Astrocyte of the hippocampus (primary cell): ENCODE measurements around the gene ERBB3.
"Not testable (repeated sequence)": the region's sequence is repeated elsewhere in the genome, so short reads cannot be mapped to it uniquely, and the experiment has no call there.

Experiments
- DNase-seq: peaks from one replicate; pipeline ENCODE4 v3.0.0; 2011; ENCODE audit warnings: low read depth, low spot score

Gene ERBB3

GRCh38 chr12:56079723-56080555, at the start of gene ERBB3:
ERBB3 (plus strand) TSS chr12:56080165; CDS start chr12:56080301, 136 bp downstream.
- DNase-seq: peak; percentile 88

DNA sequence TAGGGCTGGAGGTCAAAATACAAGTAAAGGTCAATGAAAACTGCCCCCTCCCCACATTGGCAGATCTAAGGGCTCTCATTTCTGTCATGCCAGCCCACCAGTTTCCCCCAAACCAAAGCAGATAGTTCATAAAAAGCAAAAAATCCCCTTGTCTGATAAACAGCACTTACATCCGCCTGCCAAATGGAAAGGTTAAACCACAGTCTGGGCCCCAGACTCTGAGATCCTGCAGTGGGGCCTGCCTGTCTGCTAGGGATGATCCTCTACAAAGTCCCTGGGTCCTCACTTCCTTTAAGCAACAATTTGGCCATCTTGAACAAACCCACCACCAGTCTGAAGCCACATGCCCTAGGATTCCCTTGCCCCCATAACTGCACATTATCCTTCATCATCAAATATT, 48.0 kb upstream of the ERBB3 start:
- DNase-seq: no peak

- no peak for DNase-seq
Measured at GRCh38 chr12:56034586-56035332, 45.2 kb upstream of the ERBB3 start.

DNA sequence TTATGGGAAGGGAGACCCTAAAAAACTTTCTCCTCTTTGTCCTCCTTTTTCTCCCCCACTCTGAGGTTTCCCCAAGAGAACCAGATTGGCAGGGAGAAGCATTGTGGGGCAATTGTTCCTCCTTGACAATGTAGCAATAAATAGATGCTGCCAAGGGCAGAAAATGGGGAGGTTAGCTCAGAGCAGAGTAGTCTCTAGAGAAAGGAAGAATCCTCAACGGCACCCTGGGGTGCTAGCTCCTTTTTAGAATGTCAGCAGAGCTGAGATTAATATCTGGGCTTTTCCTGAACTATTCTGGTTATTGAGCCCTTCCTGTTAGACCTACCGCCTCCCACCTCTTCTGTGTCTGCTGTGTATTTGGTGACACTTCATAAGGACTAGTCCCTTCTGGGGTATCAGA, 42.8 kb upstream of the ERBB3 start:
- DNase-seq: no peak

GRCh38 chr12:56038022-56038655, 41.8 kb upstream of the ERBB3 start:
- no peak for DNase-seq

- DNase-seq: no peak
Measured at GRCh38 chr12:56040151-56040550, 39.8 kb upstream of the ERBB3 start.

- no peak for DNase-seq
Measured at GRCh38 chr12:56040963-56041551, 38.9 kb upstream of the ERBB3 start.

DNA sequence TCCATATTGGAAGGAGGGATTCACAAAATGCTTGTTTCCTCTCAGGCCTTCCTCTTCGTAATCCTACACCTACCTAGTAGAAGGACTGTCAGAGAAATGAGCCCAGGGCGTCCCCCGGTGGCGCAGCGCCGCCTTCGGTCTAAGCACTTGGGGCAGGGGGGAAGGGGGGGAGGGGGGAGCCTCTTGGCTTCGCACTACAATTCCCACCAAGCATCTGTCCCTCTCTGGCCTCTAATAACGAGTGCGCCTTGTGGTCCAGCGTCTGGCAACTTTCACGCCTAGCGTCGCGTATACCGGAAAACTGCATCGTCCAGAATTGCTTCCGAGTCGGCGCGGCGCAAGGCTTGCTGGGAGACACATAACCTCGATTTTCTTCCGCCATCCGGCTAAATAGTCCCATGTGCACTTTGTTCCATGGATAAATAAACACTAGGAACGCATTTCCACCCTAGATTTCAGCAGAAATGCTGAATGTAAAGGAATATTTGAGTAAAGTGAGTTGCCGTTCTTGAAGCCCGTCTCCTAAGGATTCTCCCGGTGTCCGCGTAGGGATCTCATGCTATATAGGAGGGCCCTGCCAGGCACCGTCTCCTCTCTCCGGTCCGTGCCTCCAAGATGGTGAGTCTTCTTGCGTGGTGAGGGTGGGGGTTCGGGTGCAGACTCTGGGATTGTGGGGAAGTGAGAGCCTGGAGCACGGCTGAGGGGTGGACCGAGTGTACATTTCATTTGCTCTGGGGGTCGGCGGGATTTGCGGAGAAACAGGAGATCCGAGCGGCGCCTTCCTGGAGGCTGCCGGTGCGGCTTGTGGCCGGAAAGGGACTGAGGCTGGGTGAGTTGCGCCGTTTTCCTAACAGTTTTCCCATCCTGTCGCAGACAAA, 38.2 kb upstream of the ERBB3 start, which contains the start of gene RPS26:
Gene RPS26 (plus strand): TSS at position 367 of the 878 bp plus-strand sequence. CDS start 249 bp downstream, at position 616.
- peak; percentile 99 for DNase-seq

GRCh38 chr12:56042430-56042813, 37.5 kb upstream of the ERBB3 start:
- DNase-seq: not testable (repeated sequence)

- no peak for DNase-seq
Measured at GRCh38 chr12:56042843-56043242, 37.1 kb upstream of the ERBB3 start.

- DNase-seq: no peak
Measured at GRCh38 chr12:56046027-56046780, 33.8 kb upstream of the ERBB3 start.

DNA sequence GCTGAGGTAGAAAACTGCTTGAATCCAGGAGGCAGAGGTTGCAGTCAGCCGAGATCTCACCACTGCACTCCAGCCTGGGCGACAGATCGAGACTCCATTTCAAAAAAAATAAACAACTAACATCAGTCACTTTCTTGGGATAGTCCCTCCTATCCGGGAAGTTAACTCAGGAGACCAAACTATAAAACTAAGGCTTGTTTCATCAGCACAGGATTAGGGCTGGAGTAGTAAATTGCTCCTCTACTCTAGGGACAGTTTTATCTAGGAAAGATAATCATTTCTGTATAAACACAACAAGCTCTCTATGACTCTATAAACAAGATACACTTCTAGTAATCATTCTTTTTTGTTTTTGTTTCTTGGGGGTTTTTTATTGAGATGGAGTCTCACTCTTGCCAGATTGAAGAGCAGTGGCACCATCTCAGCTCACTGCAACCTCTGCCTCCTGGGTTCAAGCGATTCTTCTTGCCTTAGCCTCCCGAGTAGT, 26.5 kb upstream of the ERBB3 start:
- DNase-seq: no peak

GRCh38 chr12:56059964-56060363, 20.0 kb upstream of the ERBB3 start:
- peak; percentile 28 for DNase-seq

DNA sequence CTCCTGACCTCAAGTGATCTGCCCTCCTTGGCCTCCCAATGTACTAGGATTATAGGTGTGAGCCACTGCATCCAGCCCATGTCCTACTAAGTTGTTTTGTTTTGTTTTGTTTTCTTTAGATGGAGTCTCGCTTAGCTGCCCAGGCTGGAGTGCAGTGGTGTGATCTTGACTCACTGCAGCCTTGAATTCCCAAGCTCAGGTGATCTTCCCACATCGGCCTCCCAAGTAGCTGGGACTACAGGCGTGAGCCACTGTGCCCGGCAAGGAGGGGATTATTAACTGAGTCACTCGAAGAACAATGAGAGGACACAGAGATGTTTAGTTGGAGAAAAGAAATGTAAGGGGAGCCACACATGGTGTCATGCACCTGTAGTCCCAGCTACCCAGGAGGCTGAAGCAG, 18.0 kb upstream of the ERBB3 start:
- DNase-seq: no peak

- DNase-seq: no peak
Measured at GRCh38 chr12:56062996-56063395, 17.0 kb upstream of the ERBB3 start.

DNA sequence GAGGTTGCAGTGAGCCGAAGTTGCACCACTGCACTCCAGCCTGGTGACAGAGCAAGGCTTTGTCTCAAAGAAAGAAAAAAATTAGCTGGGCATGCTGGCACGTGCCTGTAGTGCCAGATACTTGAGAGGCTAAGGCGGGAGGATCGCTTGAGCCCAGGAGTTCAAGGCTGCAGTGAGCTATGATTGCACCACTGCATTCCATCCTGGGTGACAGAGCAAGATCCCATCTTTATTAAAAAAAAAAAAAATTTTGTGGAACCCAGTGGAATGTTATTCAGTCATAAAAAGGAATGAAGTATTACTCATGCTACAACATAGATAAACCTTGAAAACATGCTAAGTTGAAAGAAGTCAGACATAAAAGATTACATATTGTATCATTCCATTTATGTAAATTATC, 8.3 kb upstream of the ERBB3 start:
- no peak for DNase-seq

DNA sequence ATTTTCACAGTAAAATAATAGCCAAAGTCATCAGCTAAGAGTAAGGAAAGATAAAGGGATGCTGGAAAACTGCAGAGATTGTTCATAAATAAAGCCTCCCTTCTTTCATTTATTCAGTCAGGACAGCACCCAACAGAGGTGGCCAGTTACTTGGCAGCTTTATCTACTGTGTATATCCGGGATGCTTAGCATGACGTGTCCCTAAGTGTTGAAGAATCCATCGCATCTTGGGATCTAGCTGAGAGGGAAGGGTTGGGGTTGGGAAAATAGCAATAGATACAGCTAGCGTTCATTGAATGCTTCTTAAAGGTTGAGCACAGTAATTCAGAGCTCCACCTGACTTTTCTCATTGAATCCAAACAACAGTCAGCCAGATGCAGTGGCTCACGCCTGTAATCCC, 5.6 kb upstream of the ERBB3 start:
- DNase-seq: no peak

- not testable (repeated sequence) for DNase-seq
Measured at GRCh38 chr12:56077966-56078365, 2.0 kb upstream of the ERBB3 start.

- no peak for DNase-seq
Measured at GRCh38 chr12:56078427-56078826, 1.5 kb upstream of the ERBB3 start.
